SH-SY5Y (cell line): ENCODE measurements around the gene ZPBP2.

ENCODE experiments used
- GATA2 ChIP-seq: IDR thresholded peaks from 2 replicates; pipeline ENCODE4 v1.6.1; 2011; ENCODE audit warnings: mild to moderate bottlenecking, low read depth, low read length
- GATA3 ChIP-seq: IDR thresholded peaks from 2 replicates; pipeline ENCODE4 v1.6.1; 2011; ENCODE audit warnings: low read depth, mild to moderate bottlenecking, low read length, moderate library complexity

DNA sequence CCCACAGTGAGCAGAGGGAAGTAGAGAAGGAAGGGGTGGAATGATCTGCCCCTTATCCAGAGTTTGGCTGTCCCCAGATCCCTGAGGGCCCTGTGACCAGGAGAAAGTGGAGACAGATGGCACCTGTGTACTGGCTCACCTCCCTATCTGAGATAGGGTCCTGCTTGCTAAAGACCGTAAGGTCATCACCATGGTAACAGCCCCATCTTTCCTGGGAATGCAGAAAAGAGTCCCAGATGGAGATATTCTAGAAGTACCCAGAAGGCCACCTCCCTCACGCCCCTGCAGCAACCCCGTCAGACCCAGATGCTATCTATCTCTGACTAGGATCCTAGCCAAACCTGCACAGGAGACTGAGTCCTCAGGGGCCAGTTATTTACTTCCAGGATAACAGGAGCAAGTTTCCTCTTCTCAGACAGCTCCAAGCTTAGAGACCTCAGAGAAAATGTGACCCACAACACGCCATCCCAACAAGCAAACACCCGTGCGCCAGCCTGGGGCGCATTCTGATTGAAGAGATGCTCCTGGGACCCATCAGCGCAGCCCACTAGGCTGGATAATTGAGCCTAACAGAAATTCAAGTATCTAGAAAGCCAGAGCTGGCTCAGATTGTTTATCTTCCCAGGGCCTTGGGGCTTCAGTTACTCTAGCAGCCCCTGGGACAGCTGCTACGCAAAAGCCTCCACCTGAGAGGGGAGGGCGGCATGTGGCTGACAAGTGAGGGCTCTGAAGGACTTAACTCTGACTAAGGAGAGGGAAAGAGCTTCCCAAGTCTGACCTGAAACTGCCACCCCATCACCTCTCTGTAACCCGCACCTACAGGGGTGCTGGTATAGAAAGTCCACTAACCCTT, 57.5 kb downstream of the ZPBP2 start:
- TF ChIP-seq GATA2 (no peak), GATA3 (no peak)
